Stimulated activated effector memory CD8-positive, alpha-beta T cell treated with anti-CD3 and anti-CD28 coated beads, Interleukin-12 subunit alpha, Interleukin-12 subunit beta, amount 100 ng/mL, for 72 hours (primary cell): Measurements from ENCODE around the gene SLC17A7.

Experiments used
- ATAC-seq: fragments of 150-1000 bp; cut with Tn5 transposase; 2 replicates; pipeline ENCODE4 v1.10.0; 2021
- DNase-seq, 2 donors: peaks; one replicate each; pipeline ENCODE4 v3.0.0; 2021 to 2022; ENCODE audit warnings: low spot score in 2 of 2
- H3K27ac Mint-ChIP-seq: one replicate; pipeline ENCODE4 v1.8.0; 2022; ENCODE audit warnings: mild to moderate bottlenecking, mixed read lengths
- H3K36me3 Mint-ChIP-seq: one replicate; pipeline ENCODE4 v1.8.0; 2022; ENCODE audit warnings: mild to moderate bottlenecking, mixed read lengths
- H3K4me1 Mint-ChIP-seq: one replicate; pipeline ENCODE4 v1.8.0; 2022; ENCODE audit warnings: mixed read lengths
- H3K4me3 Mint-ChIP-seq: one replicate; pipeline ENCODE4 v1.8.0; 2022; ENCODE audit warnings: mild to moderate bottlenecking, mixed read lengths
- H3K9me3 Mint-ChIP-seq: one replicate; pipeline ENCODE4 v1.8.0; 2022; ENCODE audit warnings: mixed read lengths

Gene SLC17A7

DNA sequence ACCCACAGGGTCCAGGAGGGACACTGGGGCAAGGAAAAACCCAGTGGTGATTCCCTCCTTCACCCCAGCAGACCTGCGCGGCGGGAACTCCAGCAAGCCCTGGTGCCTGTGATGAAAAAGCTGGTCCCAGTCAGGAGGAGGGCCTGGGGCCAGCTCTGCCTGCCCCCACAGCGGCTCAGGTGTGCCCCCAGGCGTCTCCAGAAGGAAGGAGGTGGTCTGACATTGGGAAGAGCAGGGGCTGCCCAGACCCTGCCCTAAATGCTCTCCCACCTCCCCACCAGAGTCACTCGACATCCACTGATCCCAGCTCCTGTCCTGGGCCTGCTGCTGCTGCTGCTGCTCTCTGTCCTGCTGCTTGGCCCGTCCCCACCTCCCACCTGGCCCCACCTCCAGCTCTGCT lies 24.2 kb downstream of the SLC17A7 start:
- H3K4me1 Mint-ChIP-seq, result peaks cover 15% of the 10 kb centered on the region
- ATAC-seq, result no peak
- DNase-seq, result no peak
- H3K9me3 Mint-ChIP-seq, result no peaks in the 10 kb centered on the region
- no peak overlapping the region for H3K4me3 Mint-ChIP-seq
- H3K27ac Mint-ChIP-seq, result no peak overlapping the region
- no peaks in the 10 kb centered on the region for H3K36me3 Mint-ChIP-seq

DNA sequence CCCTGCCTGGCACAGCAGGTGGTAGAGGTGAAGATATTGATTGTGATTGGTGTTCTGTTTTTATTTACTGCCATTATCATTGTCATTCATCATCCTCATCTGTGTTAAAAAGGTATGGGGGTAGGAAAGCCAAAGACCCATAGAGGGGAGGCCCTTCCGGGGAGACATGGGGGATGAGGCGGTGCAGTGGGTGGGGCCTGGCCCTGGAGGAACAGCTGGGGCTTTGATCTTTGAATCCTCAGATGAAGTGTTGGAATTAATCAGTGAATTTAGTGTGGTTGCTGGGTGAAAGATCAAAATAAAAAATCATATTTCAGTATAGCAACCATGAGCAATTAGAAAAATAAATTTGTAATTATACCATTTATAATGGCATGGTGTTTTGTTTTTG lies 25.5 kb downstream of the SLC17A7 start:
- Mint-ChIP-seq H3K4me1 (peaks cover 12% of the 10 kb centered on the region), H3K27ac (no peak overlapping the region), H3K36me3 (no peaks in the 10 kb centered on the region), H3K9me3 (no peaks in the 10 kb centered on the region), H3K4me3 (no peak overlapping the region)
- DNase-seq, result no peak
- no peak for ATAC-seq

DNA sequence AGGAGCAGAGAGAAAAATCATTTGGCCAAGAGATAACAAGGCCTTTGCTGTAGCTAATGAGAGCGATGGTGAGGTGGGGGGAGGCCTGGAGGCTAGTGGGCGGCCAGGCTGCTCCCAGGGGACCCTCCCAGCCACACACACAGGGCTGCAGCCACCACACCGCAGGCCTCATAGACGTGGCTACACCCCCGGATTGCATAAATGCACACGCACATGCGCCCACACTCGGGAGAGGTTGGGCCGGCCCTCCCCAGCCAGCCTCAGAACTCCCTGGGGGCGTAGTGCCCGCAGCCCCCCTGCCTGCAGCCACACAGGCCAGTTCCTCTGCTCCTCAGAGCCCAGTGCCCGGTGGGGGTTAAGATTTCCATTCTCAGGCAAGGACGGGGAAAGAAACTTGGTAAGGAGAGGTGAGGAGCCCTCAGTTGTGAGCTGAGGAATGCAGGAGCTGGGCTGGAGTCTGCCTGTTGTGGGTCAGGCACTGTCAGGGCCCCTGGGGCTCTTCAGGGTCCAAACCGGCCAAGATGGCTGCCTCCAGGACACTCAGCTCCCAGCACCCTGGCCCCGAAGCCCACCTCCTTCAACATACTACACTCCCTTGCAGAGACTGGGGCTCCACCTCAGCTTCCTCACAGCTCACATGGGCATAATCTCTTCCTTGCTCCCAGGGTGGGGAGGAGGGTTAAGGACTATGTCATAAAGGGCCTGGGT lies 26.1 kb downstream of the SLC17A7 start:
- H3K9me3 Mint-ChIP-seq, result no peaks in the 10 kb centered on the region
- no peak overlapping the region for H3K27ac Mint-ChIP-seq
- H3K4me1 Mint-ChIP-seq, result peaks cover 12% of the 10 kb centered on the region
- H3K36me3 Mint-ChIP-seq, result no peaks in the 10 kb centered on the region
- H3K4me3 Mint-ChIP-seq, result no peak overlapping the region
- no peak for DNase-seq
- no peak for ATAC-seq

DNA sequence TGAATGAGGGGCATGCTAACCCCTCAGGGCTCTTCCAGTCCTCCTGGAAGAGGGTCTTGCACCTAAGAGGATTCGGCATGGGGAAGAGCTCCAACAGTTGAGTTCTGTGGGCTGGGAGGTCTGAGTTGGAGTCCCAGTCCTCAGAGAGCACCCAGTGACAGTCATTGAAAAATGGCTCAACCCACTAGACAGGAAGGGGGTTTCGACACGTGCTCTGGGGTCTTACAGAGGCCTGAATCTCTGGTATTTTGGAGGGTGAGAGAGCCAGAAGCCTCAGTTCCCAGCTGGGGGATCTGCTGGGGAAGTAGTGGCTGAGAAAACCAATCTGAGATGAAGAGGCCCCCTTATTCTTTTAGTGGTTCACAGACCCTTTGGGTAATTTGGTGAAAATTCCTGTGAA lies 27.1 kb downstream of the SLC17A7 start:
- Mint-ChIP-seq H3K36me3 (no peaks in the 10 kb centered on the region), H3K9me3 (no peaks in the 10 kb centered on the region), H3K4me1 (peaks cover 21% of the 10 kb centered on the region), H3K4me3 (no peak overlapping the region), H3K27ac (no peak overlapping the region)
- ATAC-seq (no peak), DNase-seq (no peak)

DNA sequence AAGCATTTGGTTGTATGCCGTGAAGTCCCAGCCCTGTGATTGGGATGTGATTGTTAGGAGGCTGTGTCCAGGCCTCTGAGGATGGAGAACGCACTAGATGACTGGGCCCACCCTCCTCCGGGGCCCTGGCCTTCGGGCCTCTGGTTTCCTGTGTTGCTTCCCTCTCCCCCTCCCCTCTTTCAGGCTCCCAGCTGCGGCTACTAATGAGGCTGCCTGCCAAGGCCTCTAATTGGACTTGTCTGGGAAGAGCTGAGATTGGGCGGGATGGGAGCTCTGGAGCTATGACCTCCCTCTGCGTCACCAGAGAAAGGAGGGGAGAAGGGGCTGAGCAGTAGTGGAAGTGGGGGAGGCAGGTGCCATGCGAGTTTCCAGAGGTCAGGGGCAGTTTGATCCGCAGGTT lies 28.0 kb downstream of the SLC17A7 start:
- ATAC-seq, result no peak
- H3K27ac Mint-ChIP-seq, result peak overlapping the region; percentile 29
- no peak for DNase-seq
- H3K4me3 Mint-ChIP-seq, result no peak overlapping the region
- H3K4me1 Mint-ChIP-seq, result peaks cover 30% of the 10 kb centered on the region
- no peaks in the 10 kb centered on the region for H3K9me3 Mint-ChIP-seq
- no peaks in the 10 kb centered on the region for H3K36me3 Mint-ChIP-seq

DNA sequence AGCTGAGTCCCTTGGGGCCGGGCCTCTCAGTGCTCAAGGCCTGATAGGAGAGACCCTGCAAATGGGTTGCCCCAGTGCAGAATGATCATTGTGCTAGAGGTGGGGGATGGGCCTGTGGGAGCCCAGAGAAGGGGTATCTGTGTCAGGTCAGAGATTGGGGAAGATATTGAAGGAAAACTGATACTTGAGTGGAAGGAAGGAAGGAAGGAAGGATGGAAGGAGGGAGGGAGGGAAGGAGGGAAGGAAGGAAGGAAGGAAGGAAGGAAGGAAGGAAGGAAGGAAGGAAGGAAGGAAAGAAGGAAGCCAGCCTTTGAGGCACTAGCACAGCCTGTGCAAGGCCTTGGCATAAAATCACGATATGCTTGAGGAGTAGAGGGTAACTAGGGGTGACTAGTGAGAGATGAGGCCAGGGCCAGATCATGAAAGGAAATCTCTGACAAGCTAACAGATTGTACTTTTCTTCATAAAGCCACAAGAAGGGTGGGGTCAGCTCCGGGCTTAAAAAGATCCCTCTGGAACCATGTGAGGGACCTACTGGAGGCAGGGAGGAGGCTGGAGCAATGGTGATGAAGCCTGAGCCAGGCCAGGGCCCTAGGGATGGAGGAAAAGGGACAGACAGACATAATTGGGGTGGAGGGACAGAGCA lies 29.5 kb downstream of the SLC17A7 start:
- peaks cover 41% of the 10 kb centered on the region for H3K4me1 Mint-ChIP-seq
- DNase-seq, result no peak
- no peak for ATAC-seq
- no peak overlapping the region for H3K4me3 Mint-ChIP-seq
- H3K27ac Mint-ChIP-seq, result peak overlapping the region; percentile 61
- H3K9me3 Mint-ChIP-seq, result no peaks in the 10 kb centered on the region
- H3K36me3 Mint-ChIP-seq, result no peaks in the 10 kb centered on the region

DNA sequence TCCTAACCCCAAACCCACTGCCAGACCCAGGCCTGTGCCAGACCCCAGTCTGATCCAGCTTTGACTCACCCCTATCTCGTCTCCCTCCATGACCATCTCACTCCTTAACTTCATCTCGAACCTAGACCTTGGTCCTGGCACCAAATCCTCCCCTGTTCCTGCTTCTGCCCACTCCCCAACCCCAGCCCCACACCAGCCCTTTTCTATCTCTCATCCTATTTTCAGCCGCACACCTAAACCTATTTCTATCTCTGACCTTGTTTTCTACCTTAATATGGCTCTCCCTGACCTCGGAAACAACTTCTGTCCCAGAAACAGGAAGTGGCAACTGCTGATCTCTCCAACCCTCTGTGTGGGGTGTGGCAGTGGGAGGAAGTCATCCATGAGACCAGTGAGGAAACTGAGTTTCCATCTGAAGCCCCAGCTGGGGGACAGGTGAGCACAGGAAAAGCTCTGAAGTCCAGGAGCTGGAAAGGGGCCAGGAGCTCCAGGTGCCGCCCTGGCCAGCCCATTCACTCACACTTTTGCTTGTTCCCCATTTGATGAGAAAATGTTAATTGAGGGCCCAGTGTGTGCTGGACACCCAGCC lies 31.8 kb downstream of the SLC17A7 start:
- DNase-seq, result no peak
- peaks cover 41% of the 10 kb centered on the region for H3K4me1 Mint-ChIP-seq
- H3K4me3 Mint-ChIP-seq, result peak overlapping the region; percentile 41
- no peaks in the 10 kb centered on the region for H3K9me3 Mint-ChIP-seq
- peak overlapping the region; percentile 86 for H3K27ac Mint-ChIP-seq
- H3K36me3 Mint-ChIP-seq, result no peaks in the 10 kb centered on the region
- peak; percentile 63 for ATAC-seq

DNA sequence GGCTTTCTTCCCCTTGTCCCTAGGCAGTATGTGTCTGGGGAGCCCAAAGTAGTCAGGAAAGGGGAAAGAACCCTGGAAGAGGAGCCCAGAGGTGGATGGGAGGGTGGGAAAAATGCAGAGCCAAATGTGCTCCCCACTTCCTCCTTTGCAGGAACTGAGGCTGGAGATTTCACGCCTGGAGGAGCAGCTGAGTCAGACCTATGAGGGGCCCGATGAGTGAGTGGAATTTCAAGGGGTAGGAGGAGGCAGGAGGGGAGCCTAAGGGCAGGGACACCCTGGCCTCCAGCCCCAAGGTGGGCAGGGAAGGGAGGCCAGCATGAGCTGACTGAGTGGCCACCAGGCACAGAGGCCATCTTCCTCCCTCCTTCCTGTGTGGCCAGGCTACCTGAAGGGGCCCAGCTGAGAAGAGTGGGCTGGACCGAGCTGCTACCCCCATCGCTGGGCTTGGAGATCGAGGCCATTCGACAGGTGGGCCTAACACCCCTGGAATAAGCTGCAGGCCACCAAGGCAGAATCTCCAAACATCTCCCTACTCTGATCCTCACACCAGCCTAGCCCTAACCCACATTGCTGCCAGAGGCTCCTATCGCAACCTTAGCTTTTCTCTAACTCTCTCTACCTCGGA lies 32.4 kb downstream of the SLC17A7 start:
- H3K4me3 Mint-ChIP-seq, result peak overlapping the region; percentile 41
- no peak for DNase-seq
- peaks cover 41% of the 10 kb centered on the region for H3K4me1 Mint-ChIP-seq
- ATAC-seq, result no peak
- H3K27ac Mint-ChIP-seq, result peak overlapping the region; percentile 86
- no peaks in the 10 kb centered on the region for H3K36me3 Mint-ChIP-seq
- no peaks in the 10 kb centered on the region for H3K9me3 Mint-ChIP-seq

DNA sequence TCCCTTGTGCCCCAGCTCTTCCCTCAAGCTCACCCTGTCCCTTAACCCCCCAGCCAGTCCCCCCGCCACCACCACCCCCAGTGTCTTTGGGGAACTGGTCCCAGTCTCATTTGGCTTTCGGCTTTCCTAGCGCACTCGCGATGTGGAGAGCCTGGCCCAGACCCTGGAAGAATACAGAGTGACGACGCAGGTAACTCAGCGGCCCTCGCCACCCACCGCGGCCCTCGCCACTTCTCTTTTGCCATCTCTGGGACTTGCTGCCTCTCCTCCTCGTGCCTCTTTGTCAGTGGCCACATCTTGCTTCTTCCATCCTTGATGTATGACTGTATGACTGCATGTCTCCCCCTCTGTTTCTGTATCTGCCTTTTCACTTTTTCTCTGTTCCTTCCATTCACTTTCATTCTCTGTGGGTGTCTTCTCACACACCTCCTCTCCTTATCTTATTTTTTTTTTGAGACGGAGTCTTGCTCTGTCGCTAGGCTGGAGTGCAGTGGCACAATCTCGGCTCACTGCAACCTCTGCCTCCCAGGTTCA lies 33.8 kb downstream of the SLC17A7 start:
- no peak overlapping the region for H3K27ac Mint-ChIP-seq
- no peak for DNase-seq
- H3K36me3 Mint-ChIP-seq, result no peaks in the 10 kb centered on the region
- peak; percentile 31 for ATAC-seq
- H3K9me3 Mint-ChIP-seq, result no peaks in the 10 kb centered on the region
- H3K4me1 Mint-ChIP-seq, result peaks cover 41% of the 10 kb centered on the region
- no peak overlapping the region for H3K4me3 Mint-ChIP-seq

DNA sequence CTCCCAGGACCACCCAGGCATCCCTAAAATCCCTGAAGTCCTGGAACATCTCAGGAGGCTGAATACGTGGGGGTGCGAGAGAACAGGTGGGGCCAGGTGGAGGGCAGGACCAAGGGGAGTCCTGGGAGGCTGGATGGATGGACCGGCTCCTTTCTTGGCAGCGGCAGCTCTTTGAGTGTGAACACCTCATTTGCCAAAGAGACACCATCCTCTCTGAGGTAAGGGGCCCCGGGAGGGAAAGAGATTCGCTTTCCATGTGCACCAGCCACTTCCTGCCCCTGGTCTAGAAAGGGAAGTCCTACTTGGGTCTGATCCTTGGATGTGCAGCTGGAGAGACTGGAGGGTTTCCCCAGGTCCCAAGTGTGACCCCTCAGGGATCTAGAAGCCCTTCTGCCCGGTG lies 34.2 kb downstream of the SLC17A7 start:
- ATAC-seq (no peak), DNase-seq (no peak)
- Mint-ChIP-seq H3K9me3 (no peaks in the 10 kb centered on the region), H3K27ac (no peak overlapping the region), H3K4me1 (peaks cover 37% of the 10 kb centered on the region), H3K36me3 (no peaks in the 10 kb centered on the region), H3K4me3 (no peak overlapping the region)

DNA sequence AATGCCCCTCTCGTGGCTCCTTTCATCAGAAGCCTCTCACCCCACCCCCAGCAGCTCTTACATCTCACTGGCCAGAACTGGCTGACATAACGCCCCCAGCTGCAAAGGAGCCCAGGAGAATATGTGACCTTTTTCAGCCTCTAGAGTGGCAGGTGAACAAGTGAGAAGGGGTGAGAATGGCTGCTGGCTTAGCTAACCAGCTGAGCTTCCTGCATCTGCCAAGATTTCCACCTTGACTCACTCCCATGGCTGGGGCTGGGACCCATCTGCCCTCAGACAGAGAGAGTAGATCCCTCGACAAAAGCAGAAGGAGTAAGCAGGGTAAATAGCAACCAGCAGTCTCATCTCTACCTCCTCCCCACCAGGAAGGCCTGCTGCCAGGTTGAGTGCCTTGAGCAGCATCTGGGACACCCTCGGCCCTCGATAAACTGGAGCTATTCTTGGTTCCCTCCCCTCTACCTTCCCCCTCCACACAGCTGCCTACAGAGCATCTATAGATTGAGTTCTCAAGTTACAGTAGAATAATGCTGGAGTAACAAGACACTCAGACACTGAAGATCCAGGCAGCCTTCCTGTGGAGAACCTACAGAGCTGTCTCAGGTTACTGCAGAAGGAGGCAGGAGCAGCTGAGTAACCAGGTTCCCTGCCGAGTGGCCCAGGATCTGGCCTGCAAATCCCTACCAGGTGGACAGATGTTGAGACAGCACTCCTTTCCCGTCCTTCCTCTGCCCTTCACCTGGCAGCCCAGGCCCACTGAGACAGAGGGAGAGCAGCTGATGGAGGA lies 37.7 kb downstream of the SLC17A7 start:
- no peak for ATAC-seq
- H3K4me3 Mint-ChIP-seq, result no peak overlapping the region

DNA sequence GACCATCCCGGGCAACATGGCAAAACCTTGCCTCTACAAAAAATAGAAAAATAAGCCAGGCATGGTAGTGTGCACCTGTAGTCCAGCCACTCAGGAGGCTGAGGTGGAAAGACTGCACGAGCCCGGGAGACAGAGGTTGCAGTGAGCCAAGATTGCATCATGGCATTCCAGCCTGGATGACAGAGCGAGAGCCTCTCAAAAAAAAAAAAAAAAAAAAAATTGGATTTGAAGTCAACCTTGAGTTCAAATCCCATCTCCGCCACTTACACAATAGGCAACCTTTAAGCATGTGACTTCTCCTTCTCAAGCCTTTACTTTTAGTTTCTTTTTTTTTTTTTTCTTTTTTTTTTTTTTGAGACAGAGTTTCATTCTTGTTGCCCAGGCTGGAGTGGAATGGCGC lies 41.3 kb downstream of the SLC17A7 start:
- Mint-ChIP-seq H3K4me1 (peaks cover 6% of the 10 kb centered on the region), H3K27ac (no peak overlapping the region), H3K9me3 (no peaks in the 10 kb centered on the region), H3K4me3 (no peak overlapping the region), H3K36me3 (no peaks in the 10 kb centered on the region)
- no peak for DNase-seq
- no peak for ATAC-seq

More for the DNA sequence above, 37.7 kb downstream of the SLC17A7 start:
- no peaks in the 10 kb centered on the region for H3K36me3 Mint-ChIP-seq
- H3K4me1 Mint-ChIP-seq, result peaks cover 13% of the 10 kb centered on the region
- no peak for DNase-seq
- no peaks in the 10 kb centered on the region for H3K9me3 Mint-ChIP-seq
- no peak overlapping the region for H3K27ac Mint-ChIP-seq

DNA sequence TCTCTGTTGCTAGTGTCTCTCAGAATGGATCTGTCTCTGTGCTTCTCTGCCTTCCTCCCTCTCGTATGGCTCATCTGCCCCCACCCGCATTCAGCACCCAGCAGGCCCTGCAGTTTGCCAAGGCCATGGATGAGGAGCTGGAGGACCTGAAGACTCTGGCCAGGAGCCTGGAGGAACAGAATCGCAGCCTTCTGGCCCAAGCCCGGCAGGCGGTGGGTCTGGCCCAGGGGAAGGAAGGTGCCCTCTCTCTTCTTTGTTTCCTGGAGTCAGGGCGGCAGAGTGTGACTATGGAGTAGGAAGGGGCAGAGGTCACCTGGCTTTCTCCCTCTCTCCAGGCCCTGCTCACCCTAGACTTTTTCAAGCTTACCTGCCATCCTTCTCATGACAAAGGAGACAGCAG lies 42.4 kb downstream of the SLC17A7 start:
- H3K9me3 Mint-ChIP-seq, result no peaks in the 10 kb centered on the region
- H3K4me1 Mint-ChIP-seq, result peaks cover 6% of the 10 kb centered on the region
- no peak overlapping the region for H3K4me3 Mint-ChIP-seq
- no peak for ATAC-seq
- no peaks in the 10 kb centered on the region for H3K36me3 Mint-ChIP-seq
- H3K27ac Mint-ChIP-seq, result peak overlapping the region; percentile 3
- no peak for DNase-seq

DNA sequence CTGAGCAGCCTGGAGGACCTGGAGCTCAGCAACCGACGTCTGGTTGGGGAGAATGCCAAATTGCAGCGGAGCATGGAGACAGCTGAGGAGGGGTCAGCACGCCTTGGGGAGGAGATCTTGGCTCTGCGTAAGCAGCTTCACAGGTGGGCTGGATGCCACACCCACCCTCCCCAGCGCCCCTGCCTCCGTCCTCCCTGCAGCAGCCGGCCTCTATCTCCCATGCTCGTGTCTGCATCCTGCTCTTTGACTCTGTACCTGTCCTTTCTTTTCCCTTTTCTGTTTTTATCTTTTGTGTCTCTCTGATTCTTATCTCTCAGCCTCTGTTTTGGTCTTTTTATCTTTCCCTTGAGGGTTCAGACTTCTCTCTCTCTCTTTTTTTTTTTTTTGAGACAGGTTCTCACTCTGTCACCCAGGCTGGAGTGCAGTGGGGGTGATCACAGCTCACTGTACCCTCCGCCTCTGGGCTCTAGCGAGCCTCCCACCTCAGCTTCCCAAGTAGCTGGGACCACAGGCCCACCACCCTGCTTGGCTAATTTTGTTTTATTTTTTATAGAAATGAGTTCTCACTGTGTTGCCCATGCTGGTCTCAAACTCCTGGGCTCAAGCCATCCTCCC lies 43.2 kb downstream of the SLC17A7 start:
- Mint-ChIP-seq H3K27ac (peak overlapping the region; percentile 3), H3K9me3 (no peaks in the 10 kb centered on the region), H3K4me1 (peaks cover 6% of the 10 kb centered on the region), H3K36me3 (no peaks in the 10 kb centered on the region), H3K4me3 (no peak overlapping the region)
- no peak for DNase-seq
- ATAC-seq, result no peak
